GM19438 (cell line): ENCODE measurements around the gene PTPRM.
"Not testable (repeated sequence)": the region's sequence is repeated elsewhere in the genome, so short reads cannot be mapped to it uniquely, and the experiment has no call there.

Source experiments
- ATAC-seq: cut with Tn5 transposase; IDR thresholded peaks from one replicate; pipeline ENCODE4 v1.9.1; 2021; ENCODE audit warnings: low read depth; ENCODE audit not compliant: unreplicated experiment

PTPRM gene

DNA sequence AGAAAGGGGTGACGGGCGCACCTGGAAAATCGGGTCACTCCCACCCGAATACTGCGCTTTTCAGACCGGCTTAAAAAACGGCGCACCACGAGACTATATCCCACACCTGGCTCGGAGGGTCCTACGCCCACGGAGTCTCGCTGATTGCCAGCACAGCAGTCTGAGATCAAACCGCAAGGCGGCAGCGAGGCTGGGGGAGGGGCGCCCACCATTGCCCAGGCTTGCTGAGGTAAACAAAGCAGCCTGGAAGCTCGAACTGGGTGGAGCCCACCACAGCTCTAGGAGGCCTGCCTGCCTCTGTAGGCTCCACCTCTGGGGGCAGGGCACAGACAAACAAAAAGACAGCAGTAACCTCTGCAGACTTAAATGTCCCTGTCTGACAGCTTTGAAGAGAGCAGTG lies 399.6 kb downstream of the PTPRM start:
- not testable (repeated sequence) for ATAC-seq

DNA sequence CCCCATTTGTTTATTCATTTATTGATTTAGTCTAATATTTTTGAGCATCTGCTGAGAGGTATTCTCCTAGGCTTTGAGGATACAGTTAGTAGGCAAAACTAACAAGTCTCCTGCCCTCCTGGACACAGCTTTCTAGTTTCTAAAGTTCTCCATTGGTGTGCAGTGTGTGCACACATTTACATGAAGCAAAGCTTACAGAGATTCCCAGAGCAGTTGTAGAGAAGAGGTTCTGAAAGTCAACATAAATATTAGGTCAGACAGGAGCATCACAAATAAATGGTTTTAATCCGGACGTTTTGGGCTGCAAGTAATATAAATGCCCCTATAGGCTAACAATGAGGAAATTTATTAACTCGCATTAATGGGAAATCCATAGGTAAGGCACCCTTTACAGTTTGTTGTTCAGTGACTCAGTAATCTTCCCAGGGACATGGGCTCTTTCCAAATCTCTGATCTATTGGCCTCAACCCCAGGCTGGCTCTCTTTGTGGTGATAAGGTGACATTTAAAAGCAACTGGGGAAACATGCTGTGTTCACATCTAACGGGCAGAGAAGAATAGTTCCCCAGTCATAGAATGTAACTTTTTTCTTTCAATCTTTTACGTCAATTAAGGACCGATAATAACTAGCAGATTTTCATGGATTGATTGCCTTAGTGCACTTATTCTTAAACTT lies 407.2 kb downstream of the PTPRM start:
- no peak for ATAC-seq

DNA sequence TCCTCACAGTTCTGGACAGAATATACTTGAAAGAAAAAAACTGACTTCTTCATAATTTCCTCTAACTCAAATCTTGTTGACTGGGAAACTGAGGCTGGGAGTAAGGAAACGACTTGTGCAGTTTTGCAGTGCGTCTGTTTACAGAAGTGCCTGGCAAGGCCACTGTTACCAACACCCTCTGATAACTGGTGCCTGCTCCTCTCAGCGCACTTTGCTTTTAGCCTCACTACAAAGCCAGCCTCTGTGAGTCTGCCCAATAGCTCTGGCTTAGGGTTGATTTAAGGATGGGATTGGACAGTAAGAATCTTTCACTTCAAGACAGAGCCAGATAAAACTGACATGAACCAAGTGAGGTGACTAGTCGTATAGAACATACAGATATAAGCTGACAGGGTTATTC lies 410.8 kb downstream of the PTPRM start:
- ATAC-seq: no peak

DNA sequence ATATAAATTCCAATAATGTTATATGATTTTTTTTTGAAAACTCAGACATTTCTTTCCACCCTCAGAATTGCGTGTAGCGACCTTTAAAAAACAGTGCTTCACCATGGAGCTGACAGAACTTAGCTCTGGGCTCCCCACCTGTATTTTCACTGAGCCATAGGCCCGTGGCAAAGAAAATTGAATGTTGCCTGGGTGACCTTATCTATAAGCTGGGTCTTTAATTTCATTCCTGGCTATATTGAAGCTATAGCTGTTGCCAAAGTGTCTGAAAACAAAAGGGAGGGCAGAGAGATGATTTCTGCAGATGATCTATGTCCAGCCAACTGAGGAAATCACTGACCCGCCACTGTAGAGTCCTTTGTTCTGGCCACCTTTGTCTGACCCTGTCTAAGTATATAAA lies 411.7 kb downstream of the PTPRM start:
- no peak for ATAC-seq

DNA sequence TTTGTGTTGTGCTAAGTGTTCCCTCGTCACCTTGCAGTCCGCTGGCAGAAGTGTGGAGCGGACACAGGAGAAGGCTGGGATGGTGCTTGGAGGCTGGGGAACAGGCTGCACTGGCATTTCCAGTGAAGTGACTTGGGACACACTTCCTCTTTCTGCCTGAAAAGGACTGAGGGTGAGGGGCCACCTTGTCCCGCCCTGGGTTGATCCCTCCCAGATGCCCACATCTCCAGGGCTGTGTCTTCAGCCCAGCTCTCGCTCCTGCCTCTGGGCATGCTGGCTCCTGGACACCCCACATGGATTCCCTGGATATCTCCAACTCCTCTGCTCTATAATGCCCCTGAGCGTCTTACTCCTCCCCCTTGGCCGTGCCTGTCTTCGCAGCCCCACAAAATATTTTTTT lies 412.6 kb downstream of the PTPRM start:
- no peak for ATAC-seq

DNA sequence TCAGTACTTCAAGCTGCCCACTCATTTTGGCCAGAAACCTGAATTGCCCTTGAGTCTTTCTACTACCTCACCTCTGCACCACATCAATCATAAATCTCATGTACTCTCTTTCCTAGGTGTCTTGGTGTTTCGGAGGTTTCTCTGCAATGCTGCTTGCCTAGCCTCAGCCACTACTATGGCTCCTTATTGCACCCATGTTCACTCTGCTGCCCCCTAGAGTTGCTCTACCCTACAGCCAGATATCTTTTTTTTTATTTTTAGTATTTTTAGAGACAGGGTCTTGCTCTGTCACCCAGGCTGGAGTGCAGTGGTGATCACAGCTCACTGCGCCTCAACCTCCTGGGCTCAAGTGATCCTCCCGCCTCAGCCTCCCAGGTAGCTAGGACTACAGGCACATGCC lies 413.0 kb downstream of the PTPRM start:
- ATAC-seq: no peak

DNA sequence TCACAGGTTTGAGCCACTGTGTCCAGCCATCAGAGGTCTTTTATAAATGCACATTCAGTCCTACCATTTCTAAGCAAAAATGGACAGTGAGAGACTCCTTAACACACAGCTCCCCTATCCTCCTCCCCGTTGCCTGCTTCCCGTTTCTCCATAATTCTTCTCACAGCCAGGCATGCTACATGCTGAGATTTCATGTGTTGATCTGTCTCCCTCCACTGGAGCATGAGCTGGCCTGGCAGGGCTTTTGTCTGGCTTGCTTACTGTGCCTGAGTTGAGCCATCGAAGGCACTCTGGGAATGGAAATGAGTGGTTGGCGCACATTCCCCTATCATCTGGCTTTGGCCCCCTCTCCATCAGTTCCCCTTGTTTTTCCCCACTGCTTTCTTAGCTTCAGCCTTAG lies 413.5 kb downstream of the PTPRM start:
- ATAC-seq: no peak

DNA sequence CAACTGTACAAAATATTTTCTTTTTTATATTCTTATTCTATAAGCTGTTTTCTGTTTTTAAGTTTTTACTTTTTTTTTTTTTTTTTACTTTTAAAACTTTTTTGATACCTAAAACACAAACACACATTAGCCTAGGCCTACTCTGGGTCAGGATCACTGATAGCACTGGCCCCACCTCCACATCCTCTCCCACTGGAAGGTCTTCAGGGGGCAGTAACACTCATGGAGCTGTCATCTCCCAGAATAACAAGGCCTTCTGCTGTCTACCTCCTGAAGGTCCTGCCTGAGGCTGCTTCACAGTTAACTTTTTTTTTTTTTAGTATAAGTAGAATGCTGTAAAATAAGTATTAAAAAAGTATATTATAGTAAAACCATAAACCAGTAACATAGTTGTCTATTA lies 415.1 kb downstream of the PTPRM start:
- ATAC-seq: no peak

DNA sequence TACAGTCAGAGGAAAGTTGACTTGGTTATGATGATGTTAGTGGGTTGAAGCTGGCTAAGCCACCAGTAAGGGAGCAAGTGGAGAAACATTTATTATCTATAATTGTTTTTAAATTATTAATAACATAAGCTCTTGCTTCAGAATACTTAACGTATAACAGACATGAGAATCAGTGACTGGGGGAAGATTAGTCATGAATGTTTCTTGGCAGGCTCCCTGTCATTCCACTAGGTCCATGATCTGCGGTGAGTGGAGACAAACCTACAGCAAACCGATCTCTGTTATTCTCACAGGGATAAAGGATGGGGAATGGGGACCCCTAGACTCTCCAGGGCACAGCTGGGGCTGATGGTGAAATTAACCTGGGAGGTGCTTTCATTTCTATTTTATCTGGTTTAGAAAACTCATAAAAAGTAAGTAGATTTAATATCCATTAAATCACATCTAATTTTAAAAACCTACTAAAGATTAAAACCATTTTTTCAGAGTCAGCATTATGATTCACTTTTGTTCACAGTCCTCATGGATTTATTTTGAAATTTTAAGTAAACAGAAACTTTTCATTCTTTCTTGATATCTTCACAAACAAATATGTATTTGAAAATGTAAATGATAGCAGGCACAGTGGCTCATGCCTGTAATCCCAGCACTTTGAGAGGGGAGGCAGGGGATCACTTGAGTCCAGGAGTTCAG lies 420.3 kb downstream of the PTPRM start:
- ATAC-seq: no peak

DNA sequence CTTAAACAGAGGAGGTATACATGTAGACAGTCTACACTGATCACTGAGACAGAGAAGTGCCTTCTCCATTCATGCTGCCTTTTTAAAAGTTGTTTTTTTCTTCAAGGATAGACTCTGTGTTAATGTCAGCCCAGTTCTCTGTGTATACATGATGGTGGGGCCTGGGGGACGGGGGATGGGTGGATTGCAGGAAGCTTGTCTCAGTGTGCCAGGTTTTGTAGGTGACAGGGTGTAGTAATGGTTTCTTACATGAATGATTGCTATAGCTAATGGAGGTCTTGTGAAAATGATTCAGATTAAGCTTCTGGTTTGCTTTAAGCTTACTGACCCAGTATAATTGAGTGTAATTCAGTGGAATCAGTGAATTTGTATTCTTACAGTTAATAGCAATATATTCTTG lies 423.6 kb downstream of the PTPRM start:
- ATAC-seq: no peak

DNA sequence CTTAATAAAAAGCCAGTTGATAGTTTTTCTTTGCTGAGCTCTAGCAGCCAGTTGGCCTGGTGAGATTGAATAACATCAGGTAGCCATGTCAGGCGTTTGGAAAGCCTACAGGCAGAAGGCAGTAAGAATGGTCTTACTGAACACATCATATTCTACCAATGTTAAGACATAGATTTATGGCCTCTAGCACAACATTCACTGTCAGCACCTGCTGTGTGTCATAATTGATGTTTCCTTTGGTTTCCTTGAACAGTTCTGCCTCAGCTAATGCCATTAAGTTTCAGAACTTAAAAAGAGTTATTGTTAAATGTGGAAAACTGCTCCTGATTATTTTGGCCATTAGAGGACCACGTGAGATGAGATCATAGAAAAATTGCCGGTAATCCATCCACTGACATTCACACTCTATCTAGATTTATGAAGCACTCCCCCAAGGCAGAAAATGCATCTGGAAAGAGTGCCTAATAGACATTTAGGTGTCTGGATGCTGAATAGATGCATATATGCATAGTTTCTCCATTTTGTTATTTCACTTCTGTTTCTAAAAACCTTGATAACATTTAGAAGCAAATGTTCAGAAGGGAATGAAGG lies 434.7 kb downstream of the PTPRM start:
- no peak for ATAC-seq

DNA sequence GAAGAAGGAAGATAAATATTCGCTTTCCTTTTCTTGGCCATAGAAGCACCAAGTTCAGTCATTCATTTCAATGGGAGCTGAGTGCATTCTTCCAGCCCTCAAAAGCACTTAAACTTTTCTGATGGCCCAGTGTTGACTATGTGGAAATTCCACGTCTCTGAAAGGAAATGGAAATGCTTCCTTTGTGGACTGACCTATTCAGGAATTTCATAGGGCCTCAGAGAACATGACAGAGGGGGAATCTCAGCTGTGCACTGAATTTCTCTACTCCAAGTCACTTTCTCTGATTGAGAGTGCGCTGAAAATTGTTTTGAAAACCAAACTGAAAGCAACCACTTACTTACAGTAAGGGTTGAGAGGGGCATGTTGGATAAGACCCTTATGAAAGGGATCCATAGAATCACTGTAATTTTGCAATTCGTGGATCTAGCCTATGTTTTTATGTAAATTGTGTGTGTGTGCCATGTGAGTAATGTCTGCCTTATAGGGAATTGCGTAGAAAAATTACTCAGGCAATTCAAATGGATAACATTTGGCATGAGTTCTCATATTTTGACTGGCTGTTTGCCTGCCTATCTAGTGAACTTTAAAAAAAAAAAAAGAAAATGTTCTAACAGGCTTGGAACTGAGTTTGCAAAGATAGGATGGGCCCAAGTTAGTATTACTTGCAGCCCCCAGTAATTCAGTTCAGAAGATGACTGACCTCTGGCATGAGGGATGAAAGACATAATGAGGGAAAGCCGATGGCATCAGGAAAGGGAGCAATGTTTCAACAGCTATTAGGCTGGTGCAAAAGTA lies 437.0 kb downstream of the PTPRM start:
- no peak for ATAC-seq

DNA sequence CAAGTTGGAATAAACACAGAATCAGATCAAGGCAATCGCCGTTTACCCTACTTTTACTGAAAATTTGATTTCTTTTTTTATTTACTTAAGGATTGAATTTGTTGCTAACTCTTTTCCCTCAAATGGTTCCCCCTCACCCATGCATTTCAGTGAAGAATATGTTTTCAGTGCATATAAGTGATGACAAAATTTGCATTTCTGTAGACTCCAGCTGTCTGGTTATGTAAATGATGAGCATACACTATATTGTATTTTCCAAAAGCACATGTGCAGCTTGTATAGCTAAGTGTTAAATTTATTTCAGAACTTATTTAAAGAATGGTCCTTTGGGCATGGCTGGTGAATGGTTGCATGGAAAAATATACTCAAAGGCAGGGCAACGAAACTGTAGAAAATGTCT lies 437.7 kb downstream of the PTPRM start:
- no peak for ATAC-seq

DNA sequence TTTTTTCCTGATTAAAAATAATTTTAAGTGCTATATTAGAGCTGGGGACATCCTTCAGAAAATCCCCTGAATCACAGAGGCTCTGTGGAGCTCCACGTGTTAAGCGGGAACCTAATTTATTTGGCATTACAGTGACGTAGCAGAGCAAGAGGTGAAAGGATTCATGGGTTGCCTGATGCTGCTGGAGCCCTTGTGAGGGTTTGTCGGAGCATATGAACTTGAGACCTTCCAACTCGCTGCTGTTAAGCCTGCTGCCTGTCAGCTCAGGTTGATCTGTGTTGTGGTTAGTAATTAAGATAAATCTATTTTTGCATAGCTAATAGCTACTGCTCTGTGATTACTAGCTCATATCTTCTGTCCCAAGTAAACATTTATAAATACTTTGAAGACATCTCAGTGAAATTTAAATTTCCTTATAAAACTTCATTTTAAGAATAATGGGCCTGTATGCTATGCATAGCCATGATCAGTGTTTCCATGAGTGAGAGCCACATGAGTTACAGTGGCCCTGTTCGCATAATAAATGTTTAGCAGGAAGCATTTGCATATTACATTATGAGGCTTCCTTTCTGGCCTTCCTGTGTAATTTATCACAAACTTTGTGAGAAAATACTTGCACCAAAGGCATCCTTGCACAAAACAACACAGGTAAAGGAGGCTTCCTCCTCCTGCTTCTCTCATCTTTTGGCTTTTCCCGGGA lies 438.9 kb downstream of the PTPRM start:
- ATAC-seq: no peak

DNA sequence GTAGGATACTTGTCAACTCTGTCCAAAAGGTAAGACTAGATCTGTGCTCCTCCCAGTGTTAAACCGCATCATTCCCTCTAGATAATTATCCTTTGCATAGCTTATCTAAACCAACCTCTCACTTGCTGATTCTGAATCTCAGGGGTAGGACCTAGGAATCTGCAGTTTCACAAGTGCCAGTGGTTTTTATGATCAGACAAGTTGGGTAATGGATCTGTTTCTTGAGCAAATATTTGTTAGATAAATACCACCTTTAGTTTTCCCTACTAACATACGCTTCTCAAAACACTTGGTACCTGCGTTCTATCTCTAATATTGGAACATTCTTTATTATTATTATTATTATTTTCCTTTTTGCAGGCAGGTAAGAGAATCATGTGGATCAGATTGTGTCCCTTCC lies 439.9 kb downstream of the PTPRM start:
- no peak for ATAC-seq

DNA sequence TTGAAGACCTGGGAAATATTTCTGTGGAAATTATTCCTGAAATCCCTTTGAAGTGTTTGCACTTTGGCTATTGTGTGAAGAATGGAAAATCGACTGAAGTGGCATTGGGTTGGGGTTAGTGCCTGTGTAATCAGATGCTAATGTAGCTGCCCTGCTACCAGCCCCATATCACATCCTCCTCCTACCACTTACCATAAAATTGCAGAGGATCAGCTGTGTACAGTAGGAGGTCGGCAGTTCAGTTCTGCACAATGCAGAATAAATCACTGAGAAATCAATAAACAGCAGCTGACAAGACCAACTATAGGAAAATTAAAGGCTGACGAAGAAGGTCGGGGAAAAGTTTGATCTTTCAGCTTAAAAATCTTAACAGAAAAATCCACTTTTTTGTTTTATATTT lies 440.9 kb downstream of the PTPRM start:
- ATAC-seq: no peak

DNA sequence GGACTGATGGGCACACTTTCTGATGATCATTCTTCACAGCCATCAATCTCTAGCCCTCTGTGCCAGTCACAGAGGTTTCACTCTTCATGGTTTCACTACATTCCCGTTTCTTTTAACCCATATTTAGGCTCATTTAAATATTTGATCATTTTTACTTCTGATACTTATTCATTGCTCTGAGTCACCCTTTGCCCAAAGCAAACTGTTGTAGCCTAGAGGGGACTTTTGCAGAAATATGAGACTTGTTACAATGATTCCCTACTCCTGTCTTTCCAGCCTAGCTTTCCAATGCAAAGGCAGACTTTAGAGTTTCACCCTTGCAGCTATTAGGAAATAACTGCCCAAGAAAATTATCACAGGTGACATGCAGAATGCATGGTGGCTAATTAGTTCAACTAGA lies 444.2 kb downstream of the PTPRM start:
- no peak for ATAC-seq

DNA sequence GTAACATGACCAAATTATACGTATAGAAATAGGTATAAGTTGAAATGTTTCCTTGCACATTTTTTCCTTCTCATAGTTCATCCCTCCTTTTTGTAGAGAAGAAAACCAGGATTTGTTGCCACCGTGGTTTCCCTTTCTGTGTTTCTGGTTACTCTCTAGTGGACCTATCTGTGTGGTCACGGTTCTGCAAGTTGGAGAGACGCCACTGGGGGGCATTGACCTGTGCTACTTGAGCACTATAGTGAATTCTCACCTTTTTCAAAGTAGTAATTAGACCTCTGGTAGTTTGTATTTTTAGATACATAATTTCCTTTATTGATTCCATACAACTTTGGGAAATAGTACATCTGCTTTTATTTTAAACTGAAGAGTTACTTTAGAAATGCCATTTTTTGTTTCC lies 444.8 kb downstream of the PTPRM start:
- ATAC-seq: no peak

DNA sequence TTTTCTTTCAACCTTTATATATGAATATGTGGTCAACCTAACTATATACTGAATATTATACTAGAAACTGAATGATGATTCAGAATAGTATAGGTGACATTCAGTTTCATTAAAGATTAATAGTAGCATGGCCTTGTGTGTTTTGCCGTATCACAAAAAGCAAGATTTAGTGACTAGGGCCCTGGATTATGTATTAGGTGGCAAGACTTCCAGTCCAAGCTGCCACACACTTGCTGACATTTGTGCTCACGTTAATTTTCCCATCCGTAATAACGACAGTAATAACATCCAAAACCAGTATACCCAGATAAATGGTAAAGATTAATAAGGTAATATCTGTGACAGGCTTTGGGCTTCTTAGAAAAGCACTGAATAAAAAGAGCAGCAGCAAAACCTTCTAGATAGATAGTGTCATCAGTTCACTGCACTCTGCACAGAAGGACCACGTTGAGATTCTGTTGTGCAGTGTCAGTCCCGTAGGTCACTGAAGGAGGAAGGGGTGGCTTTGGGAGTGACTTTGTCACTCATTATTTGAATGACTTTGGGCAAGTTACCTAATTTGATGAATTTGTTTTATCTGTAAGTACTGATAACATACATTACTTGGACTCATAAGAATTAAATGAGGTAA lies 451.7 kb downstream of the PTPRM start:
- ATAC-seq: no peak

DNA sequence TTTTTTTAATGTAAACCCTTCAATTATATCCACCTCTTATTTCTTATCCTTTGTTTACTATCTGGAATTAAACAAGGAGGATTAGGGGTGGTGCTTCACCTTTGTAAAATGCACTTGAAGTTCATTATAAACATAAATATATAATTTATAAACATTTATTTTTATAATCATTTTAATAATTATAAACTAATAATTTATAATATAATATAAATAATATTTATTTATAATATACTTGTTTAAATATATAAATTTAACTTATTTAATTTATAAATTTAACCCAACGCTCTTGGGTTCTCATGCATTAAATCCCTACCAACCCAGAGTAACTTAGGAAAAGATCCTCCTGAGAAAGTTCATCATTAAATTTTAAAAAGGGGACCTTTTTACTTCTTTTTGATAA lies 452.5 kb downstream of the PTPRM start:
- no peak for ATAC-seq
